Astrocyte of the cerebellum (primary cell): ENCODE results near the gene TTC27.

Experiments used
- DNase-seq: peaks from one replicate; pipeline ENCODE4 v3.0.0-alpha.2; 2011; ENCODE audit warnings: low read depth
- H3K4me3 ChIP-seq: 2 replicates; pipeline ENCODE4 v1.5.1; 2011; ENCODE audit warnings: mild to moderate bottlenecking, low read depth, low read length, moderate library complexity
- CTCF ChIP-seq: IDR thresholded peaks from 2 replicates; pipeline ENCODE4 v1.5.1; 2012; ENCODE audit warnings: low read length, low read depth, moderate library complexity, mild to moderate bottlenecking; ENCODE audit errors: missing control alignments
- in situ Hi-C: cut with HindIII; loops from 2 replicates; pipeline ENCODE4 v1.10.0; 2017; ENCODE audit warnings: low sequenced_read_pairs

The TTC27 gene

GRCh38 chr2:32714521-32714920 lies 86.7 kb downstream of the TTC27 start:
- no peak overlapping the region for H3K4me3 ChIP-seq
- in situ Hi-C loops = no loop called here
- DNase-seq = no peak
- no peak for TF ChIP-seq CTCF

GRCh38 chr2:32715391-32715841 lies 87.6 kb downstream of the TTC27 start:
- no peak for DNase-seq
- no peak for TF ChIP-seq CTCF
- H3K4me3 ChIP-seq = no peak overlapping the region
- in situ Hi-C loops = no loop called here

GRCh38 chr2:32715981-32716380 lies 88.1 kb downstream of the TTC27 start:
- DNase-seq = no peak
- TF ChIP-seq CTCF = no peak
- in situ Hi-C loops = no loop called here
- H3K4me3 ChIP-seq = no peak overlapping the region

GRCh38 chr2:32716598-32716997 lies 88.7 kb downstream of the TTC27 start:
- no peak for DNase-seq
- in situ Hi-C loops = no loop called here
- no peak for TF ChIP-seq CTCF
- H3K4me3 ChIP-seq = no peak overlapping the region

GRCh38 chr2:32718752-32719151 lies 90.9 kb downstream of the TTC27 start:
- TF ChIP-seq CTCF = no peak
- no peak overlapping the region for H3K4me3 ChIP-seq
- in situ Hi-C loops = no loop called here
- DNase-seq = no peak

GRCh38 chr2:32719430-32719829 lies 91.6 kb downstream of the TTC27 start:
- no peak for DNase-seq
- in situ Hi-C loops = no loop called here
- H3K4me3 ChIP-seq = no peak overlapping the region
- TF ChIP-seq CTCF = no peak
